GM18499 (cell line): ENCODE results near the gene SPTBN4.
"Not testable (repeated sequence)": the region's sequence is repeated elsewhere in the genome, so short reads cannot be mapped to it uniquely, and the experiment has no call there.

ENCODE experiments used
- ATAC-seq: cut with Tn5 transposase; IDR thresholded peaks from one replicate; pipeline ENCODE4 v1.9.1; 2021; ENCODE audit warnings: moderate number of reproducible peaks; ENCODE audit not compliant: insufficient read depth, unreplicated experiment

SPTBN4 gene

GRCh38 chr19:40438284-40438683, 28.5 kb upstream of the SPTBN4 start:
- ATAC-seq = no peak

- no peak for ATAC-seq
Measured at GRCh38 chr19:40441719-40442253, 25.0 kb upstream of the SPTBN4 start.

- no peak for ATAC-seq
Measured at GRCh38 chr19:40442328-40443130, 24.3 kb upstream of the SPTBN4 start.

DNA sequence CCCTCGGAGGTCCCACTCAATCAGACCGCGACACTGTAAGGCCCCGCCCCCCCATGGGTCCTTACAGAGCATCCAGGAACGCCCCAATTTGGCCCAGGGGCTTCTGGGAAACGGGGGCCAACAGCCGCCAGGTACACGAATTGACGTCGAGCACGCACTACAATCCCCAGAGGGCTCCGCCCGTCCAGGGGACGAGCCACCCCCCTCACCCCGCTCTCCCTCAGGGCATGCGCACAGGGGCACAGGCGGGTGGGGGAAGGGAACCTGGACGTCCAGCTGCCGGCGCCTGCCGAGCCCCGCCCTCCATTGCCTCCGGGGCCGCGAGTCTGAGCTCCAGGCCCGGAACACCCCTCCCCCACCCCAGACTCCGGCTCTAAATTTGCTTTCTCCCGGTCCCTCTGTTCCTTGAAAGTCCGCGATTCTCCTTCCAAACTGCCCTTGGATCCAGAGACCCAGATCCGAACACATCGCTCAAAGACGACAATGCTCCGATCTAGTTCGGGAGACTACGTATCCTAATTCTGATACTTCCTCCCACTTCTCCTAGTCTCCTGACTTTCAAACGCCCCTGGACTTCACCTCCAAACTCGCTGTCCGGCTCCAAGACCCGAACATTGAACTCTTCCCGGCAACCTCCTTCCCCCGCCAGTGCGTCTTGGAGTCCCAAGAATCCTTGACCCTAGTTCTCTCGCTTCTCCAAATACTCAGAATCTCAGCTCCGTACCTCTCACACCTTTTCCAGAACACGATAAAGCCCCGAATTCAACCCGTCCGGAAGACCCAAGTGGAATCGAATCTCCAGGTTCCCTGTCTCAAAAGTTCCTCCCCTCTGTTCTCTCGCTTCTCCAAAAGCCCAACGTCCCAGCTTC, 23.4 kb upstream of the SPTBN4 start:
- peak; percentile 66 for ATAC-seq

DNA sequence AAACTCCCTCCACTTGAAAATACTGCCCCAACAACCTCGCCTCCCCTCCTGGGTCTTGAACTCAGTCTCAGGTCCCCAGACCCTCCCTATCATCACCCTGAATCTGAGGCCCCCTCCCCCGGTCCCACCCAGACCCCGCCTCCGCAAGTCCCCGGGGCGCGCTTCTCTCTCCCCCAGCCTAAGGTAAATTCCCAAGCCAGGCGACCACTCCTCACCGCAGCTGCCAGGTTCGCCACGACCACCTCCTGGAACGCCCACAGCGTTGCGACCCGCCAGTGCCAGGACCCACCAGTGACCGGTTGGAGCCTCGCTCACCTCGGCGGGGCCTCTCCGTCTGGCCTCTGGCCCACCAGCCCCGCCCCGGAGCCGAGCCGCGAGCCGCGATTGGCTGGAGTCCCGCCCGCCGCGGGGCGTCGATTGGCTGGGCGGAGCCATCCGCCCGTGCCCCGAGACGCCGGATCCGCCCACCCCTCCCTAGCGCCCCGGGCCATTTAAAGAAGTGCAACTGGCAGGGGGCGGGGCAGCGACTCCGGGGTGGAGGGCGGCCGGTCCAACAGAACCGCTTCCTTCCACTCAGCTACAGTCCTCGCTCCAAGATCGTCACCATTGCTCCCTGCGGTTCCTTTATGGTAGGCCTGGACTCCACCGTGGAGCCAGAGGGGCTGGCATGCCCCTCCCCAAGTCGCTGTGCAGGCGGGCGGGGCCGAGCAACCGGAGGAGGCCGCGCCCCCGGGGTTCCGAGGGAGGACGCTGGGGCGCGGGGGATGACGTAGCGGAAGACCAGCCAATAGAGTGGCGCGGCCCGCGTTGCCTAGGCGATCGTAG, 22.6 kb upstream of the SPTBN4 start, which contains the start of gene SERTAD3:
Gene SERTAD3 (minus strand): TSS at position 336 of the 825 bp plus-strand sequence. CDS start 2,255 bp downstream, outside the sequence.
- ATAC-seq = peak; percentile 41

GRCh38 chr19:40444825-40445312, 21.9 kb upstream of the SPTBN4 start:
- no peak for ATAC-seq

GRCh38 chr19:40445780-40446262, 21.0 kb upstream of the SPTBN4 start:
- no peak for ATAC-seq

- ATAC-seq = no peak
Measured at GRCh38 chr19:40446263-40446784, 20.5 kb upstream of the SPTBN4 start.

- no peak for ATAC-seq
Measured at GRCh38 chr19:40449506-40449905, 17.3 kb upstream of the SPTBN4 start.

DNA sequence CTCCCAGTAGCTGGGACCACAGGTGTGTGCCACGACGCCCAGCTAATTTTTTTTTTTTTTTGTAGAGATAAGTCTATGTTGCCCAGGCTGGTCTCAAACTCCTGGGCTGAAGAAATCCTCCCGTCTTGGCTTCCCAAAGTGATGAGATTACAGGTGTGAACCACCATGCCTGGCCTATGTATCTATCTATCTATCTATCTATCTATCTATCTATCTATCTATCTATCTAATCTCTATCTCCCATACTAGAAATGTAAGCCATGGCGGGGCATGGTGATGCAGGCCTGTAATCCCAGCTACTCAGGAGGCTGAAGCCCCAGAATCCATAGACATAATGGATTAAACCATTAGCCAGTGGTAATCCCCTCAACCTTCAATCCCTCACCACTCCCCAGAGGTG, 16.1 kb upstream of the SPTBN4 start:
- ATAC-seq = no peak

DNA sequence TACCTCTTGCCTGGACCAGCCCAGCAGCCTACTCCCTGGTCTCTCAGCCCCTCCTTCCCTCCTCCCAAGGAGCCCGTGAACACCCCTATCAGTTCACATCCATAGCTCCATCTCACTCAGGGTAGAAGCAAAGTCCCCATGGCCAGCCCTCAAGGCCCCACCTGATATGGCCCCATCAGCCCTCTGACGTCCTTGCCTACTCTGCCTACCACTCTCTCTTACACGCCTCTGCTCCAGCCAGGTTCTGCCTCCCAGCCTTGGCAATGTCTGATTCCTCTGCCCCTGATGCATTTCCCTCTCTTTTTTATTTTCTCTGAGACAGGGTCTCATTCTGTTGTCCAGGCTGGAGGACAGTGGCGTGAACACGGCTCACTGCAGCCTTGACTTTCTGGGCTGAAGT, 14.8 kb upstream of the SPTBN4 start:
- ATAC-seq = no peak

GRCh38 chr19:40453151-40453735, 13.6 kb upstream of the SPTBN4 start:
- no peak for ATAC-seq

- not testable (repeated sequence) for ATAC-seq
Measured at GRCh38 chr19:40453943-40454342, 12.9 kb upstream of the SPTBN4 start.

DNA sequence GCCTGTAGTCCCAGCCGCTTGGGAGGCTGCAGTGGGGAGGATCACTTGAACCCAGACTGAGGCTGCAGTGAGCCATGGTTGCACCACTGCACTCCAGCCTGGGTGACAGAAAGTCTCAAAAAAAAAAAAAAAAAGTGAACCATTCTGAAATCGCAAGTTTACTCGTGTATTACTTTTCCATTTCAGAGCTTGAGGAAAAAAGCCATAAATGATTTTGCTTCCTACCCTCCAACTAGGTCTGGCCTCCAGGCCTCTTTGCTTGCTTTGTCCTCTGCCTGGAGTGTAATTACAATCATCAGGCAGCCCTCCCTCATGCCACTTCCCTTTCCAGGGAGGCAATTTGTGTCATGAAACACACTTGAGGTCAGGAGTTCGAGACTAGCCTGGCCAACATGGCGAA, 9.8 kb upstream of the SPTBN4 start:
- no peak for ATAC-seq

DNA sequence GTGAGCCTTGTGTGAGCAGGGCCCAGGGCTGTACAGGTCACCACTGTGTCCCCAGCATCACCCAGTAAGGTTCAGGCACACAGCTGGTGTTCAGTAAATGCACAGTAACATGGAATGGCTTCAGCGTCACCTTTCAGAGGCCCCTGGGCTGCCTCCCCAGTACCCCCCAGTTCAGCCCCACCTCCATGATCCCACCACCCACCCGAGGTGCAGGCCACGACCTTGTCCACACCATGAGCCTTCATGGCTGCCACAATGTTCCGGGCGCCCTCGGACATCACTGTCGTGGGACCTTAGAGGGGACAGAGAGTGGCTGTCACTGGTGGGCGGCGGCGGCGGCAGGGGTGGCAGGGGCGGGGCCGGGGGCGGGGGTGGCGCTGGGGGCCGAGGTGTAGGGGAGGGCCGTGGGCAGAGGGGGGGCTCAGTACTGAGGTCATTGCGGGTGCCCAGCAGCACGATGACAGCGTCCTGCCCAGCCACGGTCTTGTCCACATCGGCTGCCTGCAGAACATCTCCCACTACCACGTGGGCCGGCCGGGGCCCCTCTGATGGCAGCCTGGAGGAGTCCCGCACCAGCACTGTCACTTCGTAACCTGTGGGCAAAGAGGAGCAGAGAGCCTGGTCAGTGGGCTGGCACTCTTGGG, 8.7 kb upstream of the SPTBN4 start:
- ATAC-seq = no peak

- ATAC-seq = no peak
Measured at GRCh38 chr19:40458597-40458974, 8.2 kb upstream of the SPTBN4 start.

- ATAC-seq = no peak
Measured at GRCh38 chr19:40460185-40460584, 6.6 kb upstream of the SPTBN4 start.

DNA sequence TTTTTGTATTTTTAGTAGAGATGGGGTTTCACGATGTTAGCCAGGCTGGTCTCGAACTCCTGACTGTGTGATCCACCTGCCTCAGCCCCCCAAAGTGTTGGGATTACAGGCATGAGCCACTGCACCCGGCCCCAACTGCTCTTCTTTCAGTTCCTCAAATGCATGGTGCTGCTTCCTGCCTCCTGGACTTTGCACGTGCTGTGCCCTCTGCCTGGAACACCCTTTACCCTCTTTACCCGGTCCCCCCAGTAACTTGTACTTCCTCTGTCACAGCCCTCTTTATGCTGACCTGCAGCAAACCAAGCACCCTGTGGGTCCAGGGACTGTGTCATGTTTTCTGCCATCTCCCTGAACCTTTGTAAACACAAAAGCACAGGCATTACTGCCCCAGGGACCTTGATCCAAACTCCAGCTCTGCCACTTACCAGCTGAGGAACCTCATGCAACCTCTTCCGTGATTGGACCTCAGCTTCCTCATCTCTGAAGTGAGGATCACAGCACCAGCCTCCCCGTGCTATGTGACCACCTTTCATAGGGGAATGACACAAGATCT, 5.1 kb upstream of the SPTBN4 start:
- ATAC-seq = no peak
